ENCODE measurements around the gene TSHZ3. TPM values are rescaled to one million over a fixed set of nuclear protein-coding genes. Genes with fewer than 3 reads are reported as not detected.

Gene TSHZ3
- total RNA-seq, 1 donor from 2014 or later, result 5.8 TPM

- H3K4me3 ChIP-seq, result no peak overlapping the region
- no peak for ATAC-seq
- no peaks in the 10 kb centered on the region for H3K4me1 ChIP-seq
- DNase-seq, result peak; percentile 51
- H3K36me3 ChIP-seq, result no peaks in the 10 kb centered on the region
- TF ChIP-seq CTCF (IDR thresholded peaks at IDR 0.05), result no peak
- intact Hi-C loops (cut with DNase I), result no loop called here
- no peaks in the 10 kb centered on the region for H3K9me3 ChIP-seq
- no peak overlapping the region for H3K27ac ChIP-seq
- no peaks in the 10 kb centered on the region for H3K27me3 ChIP-seq
Observed at GRCh38 chr19:31289381-31289880, 59.8 kb downstream of the TSHZ3 start.

- Histone ChIP-seq H3K4me3 (no peak overlapping the region), H3K9me3 (no peaks in the 10 kb centered on the region), H3K27ac (no peak overlapping the region), H3K27me3 (no peaks in the 10 kb centered on the region), H3K4me1 (no peaks in the 10 kb centered on the region), H3K36me3 (no peaks in the 10 kb centered on the region)
- TF ChIP-seq CTCF (IDR thresholded peaks at IDR 0.05), result no peak
- intact Hi-C loops (cut with DNase I), result no loop called here
- ATAC-seq, result no peak
- DNase-seq, result peak; percentile 35
Observed at GRCh38 chr19:31286491-31286890, 62.7 kb downstream of the TSHZ3 start.

GRCh38 chr19:31285744-31286143 lies 63.5 kb downstream of the TSHZ3 start:
- ATAC-seq (no peak), DNase-seq (peak; percentile 38)
- Histone ChIP-seq H3K27ac (no peak overlapping the region), H3K4me3 (no peak overlapping the region), H3K36me3 (no peaks in the 10 kb centered on the region), H3K9me3 (no peaks in the 10 kb centered on the region), H3K4me1 (no peaks in the 10 kb centered on the region), H3K27me3 (no peaks in the 10 kb centered on the region)
- intact Hi-C loops (cut with DNase I), result no loop called here
- no peak for TF ChIP-seq CTCF (IDR thresholded peaks at IDR 0.05)

GRCh38 chr19:31284621-31285020 lies 64.6 kb downstream of the TSHZ3 start:
- Histone ChIP-seq H3K27me3 (no peaks in the 10 kb centered on the region), H3K36me3 (no peaks in the 10 kb centered on the region), H3K9me3 (no peaks in the 10 kb centered on the region), H3K4me3 (no peak overlapping the region), H3K27ac (no peak overlapping the region), H3K4me1 (no peaks in the 10 kb centered on the region)
- no peak for TF ChIP-seq CTCF (IDR thresholded peaks at IDR 0.05)
- DNase-seq (no peak), ATAC-seq (no peak)
- intact Hi-C loops (cut with DNase I), result no loop called here

GRCh38 chr19:31283701-31284100 lies 65.5 kb downstream of the TSHZ3 start:
- no peaks in the 10 kb centered on the region for H3K9me3 ChIP-seq
- DNase-seq, result peak; percentile 29
- no peaks in the 10 kb centered on the region for H3K4me1 ChIP-seq
- ATAC-seq, result no peak
- no peak overlapping the region for H3K4me3 ChIP-seq
- intact Hi-C loops (cut with DNase I), result no loop called here
- no peak overlapping the region for H3K27ac ChIP-seq
- no peak for TF ChIP-seq CTCF (IDR thresholded peaks at IDR 0.05)
- H3K27me3 ChIP-seq, result no peaks in the 10 kb centered on the region
- H3K36me3 ChIP-seq, result no peaks in the 10 kb centered on the region

- no peaks in the 10 kb centered on the region for H3K4me1 ChIP-seq
- no peaks in the 10 kb centered on the region for H3K36me3 ChIP-seq
- H3K27ac ChIP-seq, result no peak overlapping the region
- DNase-seq, result peak; percentile 32
- intact Hi-C loops (cut with DNase I), result no loop called here
- no peaks in the 10 kb centered on the region for H3K9me3 ChIP-seq
- no peak for ATAC-seq
- no peak overlapping the region for H3K4me3 ChIP-seq
- H3K27me3 ChIP-seq, result no peaks in the 10 kb centered on the region
- TF ChIP-seq CTCF (IDR thresholded peaks at IDR 0.05), result no peak
Observed at GRCh38 chr19:31282346-31282745, 66.9 kb downstream of the TSHZ3 start.
